Activated CD4-positive, CD25-positive, alpha-beta regulatory T cell treated with anti-CD3 and anti-CD28 coated beads, Interleukin-2, amount 50 U/mL, for 24 hours (primary cell): ENCODE data around the gene CDCA8.
"Not testable (repeated sequence)": the region's sequence is repeated elsewhere in the genome, so short reads cannot be mapped to it uniquely, and the experiment has no call there.

Experiments
- ATAC-seq, 2 donors: fragments of 150-1000 bp; cut with Tn5 transposase; one replicate each; pipeline ENCODE4 v1.10.0; 2021; ENCODE audit warnings: mild to moderate bottlenecking in 1 of 2, moderate library complexity in 1 of 2

CDCA8 gene

GRCh38 chr1:37738619-37739018 is 46.3 kb downstream of the CDCA8 start:
- not testable (repeated sequence) for ATAC-seq

- ATAC-seq: peak; percentile 98 to 99
These were observed 46.9 kb downstream of the CDCA8 start for GRCh38 chr1:37739222-37739621.

- ATAC-seq: no peak
These were observed 48.8 kb downstream of the CDCA8 start for GRCh38 chr1:37741130-37741529.

GRCh38 chr1:37741662-37742061 is 49.3 kb downstream of the CDCA8 start:
- ATAC-seq: no peak

GRCh38 chr1:37746806-37747205 is 54.5 kb downstream of the CDCA8 start:
- no peak for ATAC-seq

- no peak for ATAC-seq
These were observed 56.2 kb downstream of the CDCA8 start for GRCh38 chr1:37748565-37748964.

GRCh38 chr1:37752213-37752582 is 59.9 kb downstream of the CDCA8 start:
- ATAC-seq: no peak

GRCh38 chr1:37752583-37753471 is 60.5 kb downstream of the CDCA8 start:
- ATAC-seq: peak; percentile 47 to 51

GRCh38 chr1:37753473-37754321 is 61.4 kb downstream of the CDCA8 start:
- no peak for ATAC-seq

GRCh38 chr1:37755290-37755689 is 63.0 kb downstream of the CDCA8 start:
- peak; percentile 75 to 77 for ATAC-seq

- no peak for ATAC-seq
These were observed 63.7 kb downstream of the CDCA8 start for GRCh38 chr1:37755951-37756560.
